AG04449 (cell line): Measurements from ENCODE around the gene TRDN.

Experiments used
- CTCF ChIA-PET: fragments of 350-600 bp; formaldehyde crosslinking; extraction: SDS; loops from one replicate; lab custom pipeline; 2021; ENCODE audit warnings: antibody characterized with exemption; lab: Yijun Ruan, JAX
- POLR2A ChIA-PET: fragments of 400-600, 350-600 bp; formaldehyde crosslinking; extraction: SDS; loops from one replicate; lab custom pipeline; 2020; ENCODE audit warnings: antibody characterized with exemption, inconsistent platforms; lab: Yijun Ruan, JAX
- DNase-seq: peaks from one replicate; pipeline ENCODE4 v3.0.0-alpha.2; 2010; ENCODE audit warnings: low read depth, low spot score
- H3K4me3 ChIP-seq: 2 replicates; pipeline ENCODE4 v1.5.1; 2011; ENCODE audit warnings: low read depth, mild to moderate bottlenecking, control low read depth, low read length
- TF ChIP-seq, protein P1 (sequence below): IDR thresholded peaks from one replicate; pipeline ENCODE4 v1.5.1; 2011; ENCODE audit warnings: mild to moderate bottlenecking, moderate library complexity, low read length, control low read depth, inconsistent platforms; ENCODE audit not compliant: insufficient read depth; ENCODE audit errors: missing control alignments

TRDN gene

GRCh38 chr6:123520217-123520616 is 116.5 kb downstream of the TRDN start:
- DNase-seq: no peak
- POLR2A ChIA-PET: no interaction called here
- CTCF ChIA-PET: no interaction called here
- TF ChIP-seq, protein P1, sequence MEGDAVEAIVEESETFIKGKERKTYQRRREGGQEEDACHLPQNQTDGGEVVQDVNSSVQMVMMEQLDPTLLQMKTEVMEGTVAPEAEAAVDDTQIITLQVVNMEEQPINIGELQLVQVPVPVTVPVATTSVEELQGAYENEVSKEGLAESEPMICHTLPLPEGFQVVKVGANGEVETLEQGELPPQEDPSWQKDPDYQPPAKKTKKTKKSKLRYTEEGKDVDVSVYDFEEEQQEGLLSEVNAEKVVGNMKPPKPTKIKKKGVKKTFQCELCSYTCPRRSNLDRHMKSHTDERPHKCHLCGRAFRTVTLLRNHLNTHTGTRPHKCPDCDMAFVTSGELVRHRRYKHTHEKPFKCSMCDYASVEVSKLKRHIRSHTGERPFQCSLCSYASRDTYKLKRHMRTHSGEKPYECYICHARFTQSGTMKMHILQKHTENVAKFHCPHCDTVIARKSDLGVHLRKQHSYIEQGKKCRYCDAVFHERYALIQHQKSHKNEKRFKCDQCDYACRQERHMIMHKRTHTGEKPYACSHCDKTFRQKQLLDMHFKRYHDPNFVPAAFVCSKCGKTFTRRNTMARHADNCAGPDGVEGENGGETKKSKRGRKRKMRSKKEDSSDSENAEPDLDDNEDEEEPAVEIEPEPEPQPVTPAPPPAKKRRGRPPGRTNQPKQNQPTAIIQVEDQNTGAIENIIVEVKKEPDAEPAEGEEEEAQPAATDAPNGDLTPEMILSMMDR: no peak
- H3K4me3 ChIP-seq: no peak overlapping the region

- POLR2A ChIA-PET: no interaction called here
- no peak for DNase-seq
- TF ChIP-seq, protein P1: no peak
- CTCF ChIA-PET: no interaction called here
- no peak overlapping the region for H3K4me3 ChIP-seq
These were observed 117.6 kb downstream of the TRDN start for GRCh38 chr6:123519189-123519505.

GRCh38 chr6:123518441-123519188 is 118.1 kb downstream of the TRDN start:
- POLR2A ChIA-PET: no interaction called here
- TF ChIP-seq, protein P1: no peak
- no peak overlapping the region for H3K4me3 ChIP-seq
- CTCF ChIA-PET: no interaction called here
- no peak for DNase-seq

DNA sequence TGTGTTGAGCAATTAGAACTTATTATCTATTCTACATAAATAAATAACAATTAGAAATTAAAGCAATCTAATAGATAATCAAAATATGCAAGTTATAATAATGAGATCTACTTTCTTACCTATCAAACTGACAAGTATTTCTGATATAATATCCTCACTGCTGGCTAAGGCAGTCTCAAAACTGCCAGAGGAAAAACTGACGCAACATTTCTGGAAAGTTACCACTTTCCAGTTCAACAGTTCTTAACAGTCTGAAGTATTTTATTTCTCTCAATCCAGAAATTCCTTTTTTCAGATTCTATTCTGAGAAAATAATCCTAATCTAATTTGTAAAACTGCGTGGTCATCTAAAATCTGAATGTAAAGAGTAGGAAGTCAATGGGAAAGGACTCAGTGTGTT is 121.0 kb downstream of the TRDN start:
- CTCF ChIA-PET: no interaction called here

DNA sequence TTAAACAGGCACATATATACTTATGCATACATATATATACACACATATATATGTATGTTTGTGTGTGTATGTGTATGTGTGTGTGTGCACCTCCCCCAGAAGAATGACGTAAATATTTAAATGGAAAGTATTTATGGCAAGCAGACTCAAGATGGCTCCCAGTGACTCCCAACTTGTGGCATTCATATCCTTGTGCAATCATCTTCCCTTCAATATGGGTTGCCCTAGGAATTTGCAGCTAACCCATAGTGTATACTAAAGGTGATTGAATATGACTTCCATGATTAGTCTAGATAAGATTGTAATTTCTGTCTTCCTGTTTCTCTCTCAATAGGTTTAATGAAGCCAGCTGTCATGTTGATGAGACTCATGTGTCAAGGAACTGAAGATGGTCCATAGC is 127.6 kb downstream of the TRDN start:
- H3K4me3 ChIP-seq: no peak overlapping the region
- POLR2A ChIA-PET: no interaction called here
- CTCF ChIA-PET: no interaction called here
- TF ChIP-seq, protein P1: no peak
- DNase-seq: no peak

More for the DNA sequence above, 121.0 kb downstream of the TRDN start:
- DNase-seq: no peak
- POLR2A ChIA-PET: no interaction called here
- no peak overlapping the region for H3K4me3 ChIP-seq
- TF ChIP-seq, protein P1: no peak

- TF ChIP-seq, protein P1: no peak
- POLR2A ChIA-PET: no interaction called here
- no peak overlapping the region for H3K4me3 ChIP-seq
- no peak for DNase-seq
- CTCF ChIA-PET: interaction anchor here (0.7 kb wide), 1 partner anchor 92 kb away, joined by 3 read pairs; no protein-coding TSS in a partner anchor
These were observed 128.5 kb downstream of the TRDN start for GRCh38 chr6:123508290-123508689.
